Ovary (tissue), 3 donors: ENCODE measurements around the gene CAPN13.

Source experiments
- CTCF ChIP-seq, 3 donors: fragments of 450-650 bp in 2 of 3; fragments of 200-600 bp in 1 of 3; IDR thresholded peaks; one replicate each; pipeline versions ENCODE4 v1.5.1 to v1.8.0; 2016 to 2022; ENCODE audit warnings: antibody characterized with exemption in 3 of 3, mild to moderate bottlenecking in 1 of 3
- EP300 ChIP-seq: sonication (generic); formaldehyde crosslinking; IDR thresholded peaks from one replicate; pipeline ENCODE4 v1.6.1; 2017; ENCODE audit warnings: antibody characterized with exemption
- POLR2A ChIP-seq: fragments of 450-650 bp; IDR thresholded peaks from one replicate; pipeline ENCODE4 v1.6.1; 2017; ENCODE audit warnings: antibody characterized with exemption, mild to moderate bottlenecking, moderate library complexity
- donor health status: DM: no; HTN: no; CAD: no.

GRCh38 chr2:30686669-30687068, 120.6 kb downstream of the CAPN13 start:
- TF ChIP-seq POLR2A, result no peak
- no peak for TF ChIP-seq CTCF (IDR thresholded peaks at IDR 0.05)
- TF ChIP-seq EP300, result no peak
